ENCODE measurements around the gene CRTC2. TPM values are rescaled to one million over a fixed set of nuclear protein-coding genes. Genes with fewer than 3 reads are reported as not detected.

Gene CRTC2
- total and polyA plus RNA-seq, 9 of the 15 experiments (the other 6 are each of a cell fraction or from before 2014, with no cell fraction given), result 2.7 to 26.4 (median 10.2) TPM

- TF ChIP-seq RBFOX2 (IDR thresholded peaks at IDR 0.05; ENCODE audit: low read depth, low read length) (peak; percentile 96), ZNF277 (CRISPR knock-in tag; IDR thresholded peaks at IDR 0.05; ENCODE audit: borderline replicate concordance) (no peak), BMI1 (IDR thresholded peaks at IDR 0.05; ENCODE audit: low read length) (no peak), ZBTB5 (IDR thresholded peaks at IDR 0.05) (no peak), TARDBP (IDR thresholded peaks at IDR 0.05) (0 out of 2 replicates have a peak, but pooled peaks have one; percentile 63), TAF1 (IDR thresholded peaks at IDR 0.05; ENCODE audit: control insufficient read depth, extremely low read depth, insufficient read depth, low read length, severe bottlenecking) (peak; percentile 100), VEZF1 (CRISPR knock-in tag; IDR thresholded peaks at IDR 0.05) (peak; percentile 36; the same call in 1 of the 2 replicates), KLF10 (CRISPR knock-in tag; IDR thresholded peaks at IDR 0.05) (no peak), HMG20B (CRISPR knock-in tag; IDR thresholded peaks at IDR 0.05) (no peak), ZKSCAN8 (CRISPR knock-in tag; IDR thresholded peaks at IDR 0.05) (no peak), CSDE1 (IDR thresholded peaks at IDR 0.05) (peak; percentile 92 to 94), MEF2D (tag; conservative IDR thresholded peaks at IDR 0.05; ENCODE audit: low read depth) (no peak), ZNF263 (CRISPR knock-in tag; IDR thresholded peaks at IDR 0.05; ENCODE audit: borderline replicate concordance) (no peak; the same call in 1 of the 2 replicates), ZNF830 (CRISPR knock-in tag; IDR thresholded peaks at IDR 0.05) (no peak), ZNF253 (CRISPR knock-in tag; conservative IDR thresholded peaks at IDR 0.05) (no peak), MAFF (IDR thresholded peaks at IDR 0.05; ENCODE audit: low read length) (0 out of 2 replicates have a peak, but pooled peaks have one; percentile 14), IRF2 (CRISPR knock-in tag; IDR thresholded peaks at IDR 0.05) (no peak), TFE3 (CRISPR knock-in tag; IDR thresholded peaks at IDR 0.05) (no peak), RBM39 (optimal IDR thresholded peaks at IDR 0.05; ENCODE audit: low read depth, low read length) (peak; percentile 97), CHD1 (IDR thresholded peaks at IDR 0.05; ENCODE audit: low read length) (peak; percentile 96)
- TF ChIP-seq, protein P1, sequence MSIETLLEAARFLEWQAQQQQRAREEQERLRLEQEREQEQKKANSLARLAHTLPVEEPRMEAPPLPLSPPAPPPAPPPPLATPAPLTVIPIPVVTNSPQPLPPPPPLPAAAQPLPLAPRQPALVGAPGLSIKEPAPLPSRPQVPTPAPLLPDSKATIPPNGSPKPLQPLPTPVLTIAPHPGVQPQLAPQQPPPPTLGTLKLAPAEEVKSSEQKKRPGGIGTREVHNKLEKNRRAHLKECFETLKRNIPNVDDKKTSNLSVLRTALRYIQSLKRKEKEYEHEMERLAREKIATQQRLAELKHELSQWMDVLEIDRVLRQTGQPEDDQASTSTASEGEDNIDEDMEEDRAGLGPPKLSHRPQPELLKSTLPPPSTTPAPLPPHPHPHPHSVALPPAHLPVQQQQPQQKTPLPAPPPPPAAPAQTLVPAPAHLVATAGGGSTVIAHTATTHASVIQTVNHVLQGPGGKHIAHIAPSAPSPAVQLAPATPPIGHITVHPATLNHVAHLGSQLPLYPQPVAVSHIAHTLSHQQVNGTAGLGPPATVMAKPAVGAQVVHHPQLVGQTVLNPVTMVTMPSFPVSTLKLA (conservative IDR thresholded peaks at IDR 0.05), result peak; percentile 72 to 83
Observed at GRCh38 chr1:153990468-153991150, 32.2 kb upstream of the CRTC2 start, which contains the start of gene RPS27 (continued).

Data from K562 (cell line).